HUDEP-2 (cell line): ENCODE measurements around the gene IGSF21.
"Not testable (repeated sequence)": the region's sequence is repeated elsewhere in the genome, so short reads cannot be mapped to it uniquely, and the experiment has no call there.

Experiments used
- DNase-seq, 76 experiments: peaks; one replicate each; lab custom pipeline; 2025; ENCODE audit not compliant: unreplicated experiment in 76 of 76; lab: John Stamatoyannopoulos, UW

The IGSF21 gene

GRCh38 chr1:18142969-18143368, 35.4 kb downstream of the IGSF21 start:
- DNase-seq: no peak

GRCh38 chr1:18144062-18144461, 36.5 kb downstream of the IGSF21 start:
- DNase-seq: no peak

- DNase-seq: no peak
Observed at GRCh38 chr1:18144916-18145647, 37.5 kb downstream of the IGSF21 start.

- no peak for DNase-seq
Observed at GRCh38 chr1:18145851-18146618, 38.4 kb downstream of the IGSF21 start.

GRCh38 chr1:18146886-18147285, 39.3 kb downstream of the IGSF21 start:
- no peak for DNase-seq

GRCh38 chr1:18147672-18148071, 40.1 kb downstream of the IGSF21 start:
- DNase-seq: no peak

GRCh38 chr1:18148461-18148860, 40.9 kb downstream of the IGSF21 start:
- no peak for DNase-seq

- no peak for DNase-seq
Observed at GRCh38 chr1:18149027-18149641, 41.5 kb downstream of the IGSF21 start.

- DNase-seq: no peak
Observed at GRCh38 chr1:18151436-18152122, 44.0 kb downstream of the IGSF21 start.

GRCh38 chr1:18154430-18155194, 47.0 kb downstream of the IGSF21 start:
- no peak for DNase-seq

- DNase-seq: no peak
Observed at GRCh38 chr1:18155881-18156385, 48.3 kb downstream of the IGSF21 start.

- no peak for DNase-seq
Observed at GRCh38 chr1:18157352-18157751, 49.8 kb downstream of the IGSF21 start.

GRCh38 chr1:18157968-18158367, 50.4 kb downstream of the IGSF21 start:
- DNase-seq: no peak

- DNase-seq: no peak
Observed at GRCh38 chr1:18158714-18159113, 51.1 kb downstream of the IGSF21 start.

GRCh38 chr1:18160290-18160942, 52.8 kb downstream of the IGSF21 start:
- DNase-seq: no peak

GRCh38 chr1:18161690-18162089, 54.1 kb downstream of the IGSF21 start:
- DNase-seq: no peak

- DNase-seq: not testable (repeated sequence)
Observed at GRCh38 chr1:18165640-18166039, 58.0 kb downstream of the IGSF21 start.

GRCh38 chr1:18166341-18166740, 58.7 kb downstream of the IGSF21 start:
- DNase-seq: no peak

- DNase-seq: no peak
Observed at GRCh38 chr1:18166929-18167328, 59.3 kb downstream of the IGSF21 start.

- no peak for DNase-seq
Observed at GRCh38 chr1:18170444-18170843, 62.8 kb downstream of the IGSF21 start.
